HG02588 (cell line): ENCODE measurements around the gene TBATA.
"Not testable (repeated sequence)": the region's sequence is repeated elsewhere in the genome, so short reads cannot be mapped to it uniquely, and the experiment has no call there.

Experiments used
- ATAC-seq: cut with Tn5 transposase; IDR thresholded peaks from one replicate; pipeline ENCODE4 v1.9.1; 2021; ENCODE audit warnings: mild to moderate bottlenecking, moderate library complexity; ENCODE audit not compliant: unreplicated experiment

TBATA gene

GRCh38 chr10:70779511-70780369, 5.4 kb downstream of the TBATA start:
- ATAC-seq: no peak

GRCh38 chr10:70779088-70779487, 6.1 kb downstream of the TBATA start:
- no peak for ATAC-seq

GRCh38 chr10:70778267-70778924, 6.8 kb downstream of the TBATA start:
- ATAC-seq: no peak

GRCh38 chr10:70777063-70777875, 7.9 kb downstream of the TBATA start:
- ATAC-seq: no peak

GRCh38 chr10:70776455-70777005, 8.6 kb downstream of the TBATA start:
- no peak for ATAC-seq

GRCh38 chr10:70775679-70776454, 9.3 kb downstream of the TBATA start:
- no peak for ATAC-seq

GRCh38 chr10:70774810-70775678, 10.1 kb downstream of the TBATA start:
- no peak for ATAC-seq

- no peak for ATAC-seq
These were observed 11.0 kb downstream of the TBATA start for GRCh38 chr10:70773965-70774809.

GRCh38 chr10:70773461-70773860, 11.7 kb downstream of the TBATA start:
- ATAC-seq: no peak

GRCh38 chr10:70772627-70773026, 12.6 kb downstream of the TBATA start:
- no peak for ATAC-seq

GRCh38 chr10:70771311-70772194, 13.6 kb downstream of the TBATA start:
- no peak for ATAC-seq

GRCh38 chr10:70770516-70770915, 14.7 kb downstream of the TBATA start:
- ATAC-seq: not testable (repeated sequence)

GRCh38 chr10:70770001-70770400, 15.2 kb downstream of the TBATA start:
- ATAC-seq: no peak

GRCh38 chr10:70769121-70769520, 16.1 kb downstream of the TBATA start:
- ATAC-seq: no peak

- ATAC-seq: not testable (repeated sequence)
These were observed 17.0 kb downstream of the TBATA start for GRCh38 chr10:70768026-70768685.

- no peak for ATAC-seq
These were observed 19.2 kb downstream of the TBATA start for GRCh38 chr10:70765794-70766594.
